CD14-positive monocyte (primary cell): ENCODE results near the gene ACSS1. TPM values are rescaled to one million over a fixed set of nuclear protein-coding genes. Genes with fewer than 3 reads are reported as not detected.

ENCODE experiments used
- DNase-seq, 3 donors: peaks; one replicate each; pipeline ENCODE4 v3.0.0-alpha.2; 2011 to 2022
- H2AFZ ChIP-seq: 2 replicates; pipeline ENCODE4 v1.6.0; 2012; ENCODE audit warnings: mild to moderate bottlenecking, low read depth, low read length, inconsistent platforms; ENCODE audit not compliant: insufficient read depth, poor library complexity, severe bottlenecking
- H3K27ac ChIP-seq, 2 donors: 1 replicate in 1 of 2; 2 replicates in 1 of 2; pipeline ENCODE4 v1.5.1; 2012 to 2013; ENCODE audit warnings: low read length in 2 of 2, control low read depth in 1 of 2, inconsistent platforms in 1 of 2, low read depth in 1 of 2, mild to moderate bottlenecking in 1 of 2
- H3K27me3 ChIP-seq, 2 donors: one replicate each; pipeline versions ENCODE4 v1.6.0 to v1.6.1; 2011 to 2013; ENCODE audit warnings: low read length in 2 of 2; ENCODE audit not compliant: control insufficient read depth in 2 of 2, insufficient read depth in 2 of 2
- H3K36me3 ChIP-seq, 2 donors: replicated peaks in 1 of 2; 1 replicate in 1 of 2; 2 replicates in 1 of 2; pipeline versions ENCODE4 v1.5.1 to v1.6.1; 2012 to 2013; ENCODE audit warnings: low read length in 2 of 2, control low read depth in 1 of 2, inconsistent platforms in 1 of 2, mild to moderate bottlenecking in 1 of 2; ENCODE audit not compliant: insufficient read depth in 2 of 2, control insufficient read depth in 1 of 2
- H3K4me1 ChIP-seq, 2 donors: 1 replicate in 1 of 2; 2 replicates in 1 of 2; pipeline versions ENCODE4 v1.5.1 to v1.6.1; 2012 to 2013; ENCODE audit warnings: low read length in 2 of 2, control low read depth in 1 of 2, inconsistent platforms in 1 of 2, mild to moderate bottlenecking in 1 of 2, moderate library complexity in 1 of 2; ENCODE audit not compliant: insufficient read depth in 2 of 2, control insufficient read depth in 1 of 2
- H3K4me2 ChIP-seq: replicated peaks from 2 replicates; pipeline ENCODE3; 2012; ENCODE audit warnings: low read length, moderate library complexity, mild to moderate bottlenecking; ENCODE audit not compliant: poor library complexity, severe bottlenecking; ENCODE audit errors: extremely low read depth
- H3K4me3 ChIP-seq, 3 experiments: fragments of 200-600 bp in 1 of 3; sonication (generic) in 1 of 3; replicated peaks in 1 of 3; 1 replicate in 2 of 3; 2 replicates in 1 of 3; pipeline ENCODE4 v1.5.1; 2011 to 2013; ENCODE audit warnings: low read length in 3 of 3, mild to moderate bottlenecking in 3 of 3, control low read depth in 2 of 3, low read depth in 2 of 3, inconsistent platforms in 1 of 3, moderate library complexity in 1 of 3
- H3K79me2 ChIP-seq: 2 replicates; pipeline ENCODE4 v1.6.0; 2012; ENCODE audit warnings: mild to moderate bottlenecking, control low read depth, inconsistent platforms, low read length, moderate library complexity; ENCODE audit not compliant: insufficient read depth
- H3K9ac ChIP-seq: 2 replicates; pipeline ENCODE4 v1.6.0; 2017; ENCODE audit warnings: low read length, mild to moderate bottlenecking; ENCODE audit not compliant: insufficient read depth, poor library complexity, severe bottlenecking
- H3K9me3 ChIP-seq, 2 donors: replicated peaks in 1 of 2; 1 replicate in 1 of 2; 2 replicates in 1 of 2; pipeline versions ENCODE4 v1.5.1 to v1.6.1; 2012 to 2013; ENCODE audit warnings: low read length in 2 of 2, control low read depth in 1 of 2; ENCODE audit not compliant: control insufficient read depth in 1 of 2, insufficient read depth in 1 of 2
- H4K20me1 ChIP-seq: 2 replicates; pipeline ENCODE4 v1.6.0; 2012; ENCODE audit warnings: mild to moderate bottlenecking, low read length, control low read depth, moderate library complexity; ENCODE audit not compliant: insufficient read depth
- H3K27ac Mint-ChIP-seq, 7 donors: one replicate each; pipeline ENCODE4 v1.8.0; 2020; ENCODE audit warnings: mild to moderate bottlenecking in 7 of 7, mixed read lengths in 7 of 7, moderate library complexity in 6 of 7, inconsistent platforms in 2 of 7
- H3K27me3 Mint-ChIP-seq, 3 donors: one replicate each; pipeline ENCODE4 v1.8.0; 2021 to 2022; ENCODE audit warnings: low read depth in 3 of 3, mild to moderate bottlenecking in 3 of 3, mixed read lengths in 3 of 3, moderate library complexity in 3 of 3, inconsistent platforms in 1 of 3
- H3K36me3 Mint-ChIP-seq, 2 donors: one replicate each; pipeline ENCODE4 v1.8.0; 2020; ENCODE audit warnings: mixed read lengths in 2 of 2, inconsistent platforms in 1 of 2, mild to moderate bottlenecking in 1 of 2
- H3K4me1 Mint-ChIP-seq: one replicate; pipeline ENCODE4 v1.8.0; 2020; ENCODE audit warnings: mild to moderate bottlenecking, mixed read lengths
- H3K4me3 Mint-ChIP-seq, 2 donors: one replicate each; pipeline ENCODE4 v1.8.0; 2020; ENCODE audit warnings: mild to moderate bottlenecking in 2 of 2, mixed read lengths in 2 of 2, moderate library complexity in 1 of 2
- H3K9me3 Mint-ChIP-seq, 7 donors: one replicate each; pipeline ENCODE4 v1.8.0; 2020 to 2022; ENCODE audit warnings: mixed read lengths in 7 of 7, mild to moderate bottlenecking in 6 of 7, moderate library complexity in 6 of 7, inconsistent platforms in 2 of 7
- WGBS: methylation state at CpG from one replicate; pipeline ENCODE4 v1.1.5; 2013; ENCODE audit warnings: missing lambda C conversion rate; ENCODE audit not compliant: insufficient coverage; 5-methylcytosine and 5-hydroxymethylcytosine counted together
- intact Hi-C, 2 donors: fragments of 100-400 bp; cut with micrococcal nuclease; formaldehyde crosslinking; loops; one replicate each; pipeline versions ENCODE4 v1.15.0 to v1.15.1; 2023
- polyA plus RNA-seq, 3 donors: library from polyadenylated mRNA; depleted of rRNA in 1 of 3; unstranded in 2 of 3; stranded (reverse) in 1 of 3; fragments of 300-500 nt in 2 of 3; fragments of >200 nt in 1 of 3; fragmentation: Illumina TruSeq in 2 of 3; gene quantifications; 1 replicate in 2 of 3; 2 replicates in 1 of 3; pipeline ENCODE4 v1.2.3, GENCODE V29; 2012 to 2021
- TF ChIP-seq, protein P1 (sequence below): fragments of 200-600 bp; IDR thresholded peaks from one replicate; pipeline ENCODE4 v1.8.0; 2022; ENCODE audit warnings: antibody characterized with exemption, mild to moderate bottlenecking

The ACSS1 gene
- polyA plus RNA-seq, 3 donors: 26.6 to 32.0 (median 27.6) TPM

DNA sequence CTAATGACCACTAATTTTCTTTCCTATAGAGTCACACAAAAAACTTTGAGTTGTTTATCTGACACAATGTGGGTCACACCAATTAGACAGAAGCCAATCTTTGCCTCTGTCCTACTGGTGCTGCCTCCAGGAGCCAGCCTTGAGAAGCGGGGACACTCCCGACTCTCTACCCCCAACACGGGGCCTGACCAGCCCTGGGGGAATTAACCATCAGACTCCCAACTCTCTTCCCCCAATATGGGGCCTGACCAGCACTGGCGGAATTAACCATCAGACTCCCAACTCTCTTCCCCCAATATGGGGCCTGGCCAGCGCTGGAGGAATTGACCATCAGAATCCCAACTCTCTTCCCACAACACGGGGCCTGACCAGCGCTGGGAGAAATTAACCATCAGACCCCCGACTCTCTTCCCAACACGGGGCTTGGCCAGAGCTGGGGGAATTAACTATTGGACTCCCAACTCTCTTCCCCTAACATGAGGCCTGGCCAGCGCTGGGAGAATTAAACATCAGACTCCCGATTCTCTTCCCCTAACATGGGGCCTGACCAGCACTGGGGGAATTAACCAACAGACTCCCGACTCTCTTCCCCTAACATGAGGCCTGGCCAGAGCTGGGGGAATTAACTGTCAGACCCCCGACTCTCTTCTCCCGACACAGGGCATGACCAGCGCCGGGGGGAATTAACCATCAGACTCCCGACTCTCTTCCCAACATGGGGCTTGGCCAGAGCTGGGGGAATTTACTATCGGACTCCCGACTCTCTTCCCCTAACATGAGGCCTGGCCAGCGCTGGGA is 96.4 kb downstream of the ACSS1 start:
- H3K27me3 Mint-ChIP-seq: peaks cover 0 to 4% (median 1%) of the 10 kb centered on the region in 3 donors
- no peak overlapping the region for H3K4me3 ChIP-seq
- WGBS: 90% methylated on average over 16 of the region's 20 CpGs
- no peak overlapping the region for H3K4me3 Mint-ChIP-seq
- DNase-seq: no peak
- H3K9me3 ChIP-seq: no peaks in the 10 kb centered on the region
- no peaks in the 10 kb centered on the region for H3K4me1 ChIP-seq
- TF ChIP-seq, protein P1, sequence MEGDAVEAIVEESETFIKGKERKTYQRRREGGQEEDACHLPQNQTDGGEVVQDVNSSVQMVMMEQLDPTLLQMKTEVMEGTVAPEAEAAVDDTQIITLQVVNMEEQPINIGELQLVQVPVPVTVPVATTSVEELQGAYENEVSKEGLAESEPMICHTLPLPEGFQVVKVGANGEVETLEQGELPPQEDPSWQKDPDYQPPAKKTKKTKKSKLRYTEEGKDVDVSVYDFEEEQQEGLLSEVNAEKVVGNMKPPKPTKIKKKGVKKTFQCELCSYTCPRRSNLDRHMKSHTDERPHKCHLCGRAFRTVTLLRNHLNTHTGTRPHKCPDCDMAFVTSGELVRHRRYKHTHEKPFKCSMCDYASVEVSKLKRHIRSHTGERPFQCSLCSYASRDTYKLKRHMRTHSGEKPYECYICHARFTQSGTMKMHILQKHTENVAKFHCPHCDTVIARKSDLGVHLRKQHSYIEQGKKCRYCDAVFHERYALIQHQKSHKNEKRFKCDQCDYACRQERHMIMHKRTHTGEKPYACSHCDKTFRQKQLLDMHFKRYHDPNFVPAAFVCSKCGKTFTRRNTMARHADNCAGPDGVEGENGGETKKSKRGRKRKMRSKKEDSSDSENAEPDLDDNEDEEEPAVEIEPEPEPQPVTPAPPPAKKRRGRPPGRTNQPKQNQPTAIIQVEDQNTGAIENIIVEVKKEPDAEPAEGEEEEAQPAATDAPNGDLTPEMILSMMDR: no peak
- H3K27me3 ChIP-seq: no peaks in the 10 kb centered on the region
- no peaks in the 10 kb centered on the region for H3K4me1 Mint-ChIP-seq
- H3K36me3 Mint-ChIP-seq: peaks cover 82 to 92% of the 10 kb centered on the region in 2 donors
- peak overlapping the region in 1 of 2 donors; percentile 20 for H3K27ac ChIP-seq
- no peaks in the 10 kb centered on the region for H3K79me2 ChIP-seq
- no peaks in the 10 kb centered on the region for H3K9me3 Mint-ChIP-seq
- H2AFZ ChIP-seq: no peak overlapping the region
- intact Hi-C loops: no loop called here
- no peak overlapping the region for H3K4me2 ChIP-seq
- no peak overlapping the region for H3K9ac ChIP-seq
- H3K36me3 ChIP-seq: peaks cover 87 to 95% of the 10 kb centered on the region in 2 donors
- peak overlapping the region in 5 of 7 donors; percentile 31 to 74 (median 69) for H3K27ac Mint-ChIP-seq
- no peaks in the 10 kb centered on the region for H4K20me1 ChIP-seq

DNA sequence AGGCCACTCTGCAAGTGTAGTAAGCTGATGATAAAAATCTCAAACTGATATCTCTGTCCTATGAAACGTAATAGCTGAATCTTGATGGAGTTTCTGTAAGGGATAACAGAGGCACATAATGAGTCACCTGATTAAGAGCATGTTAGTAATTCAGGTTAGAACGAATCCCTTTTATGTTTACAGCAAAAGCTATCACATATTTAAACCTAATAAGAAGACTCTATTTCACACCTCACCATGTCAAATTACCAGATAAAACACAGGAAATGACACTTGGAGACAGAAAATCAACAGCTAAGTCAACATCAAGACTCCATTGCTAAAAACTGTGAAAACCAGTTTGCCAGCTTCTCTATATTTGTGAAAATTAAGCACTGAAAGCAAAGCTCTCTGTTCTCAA is 97.1 kb downstream of the ACSS1 start:
- Histone ChIP-seq H3K27ac (no peak overlapping the region), H3K4me3 (no peak overlapping the region), H3K4me2 (no peak overlapping the region), H3K4me1 (no peaks in the 10 kb centered on the region), H4K20me1 (no peaks in the 10 kb centered on the region), H2AFZ (no peak overlapping the region), H3K79me2 (peaks cover 4% of the 10 kb centered on the region), H3K36me3 (peaks cover 79 to 87% of the 10 kb centered on the region in 2 donors), H3K9me3 (no peaks in the 10 kb centered on the region), H3K27me3 (no peaks in the 10 kb centered on the region), H3K9ac (no peak overlapping the region)
- WGBS: no CpG with 5 or more reads among the region's 2 CpGs
- intact Hi-C loops: no loop called here
- Mint-ChIP-seq H3K36me3 (peaks cover 79 to 87% of the 10 kb centered on the region in 2 donors), H3K9me3 (no peaks in the 10 kb centered on the region), H3K27me3 (peaks cover 0 to 3% (median 1%) of the 10 kb centered on the region in 3 donors), H3K4me3 (no peak overlapping the region), H3K27ac (peak overlapping the region in 2 of 7 donors; percentile 43 to 57), H3K4me1 (peaks cover 5% of the 10 kb centered on the region)
- TF ChIP-seq, protein P1: no peak
- DNase-seq: no peak
